RWPE2 (cell line): ENCODE results near the gene NLRX1.

Source experiments
- ATAC-seq: fragments of 200-7000 bp; cut with Tn5 transposase; 3 replicates; pipeline ENCODE4 v1.9.1; 2021; ENCODE audit warnings: low read depth
- DNase-seq: peaks from one replicate; pipeline ENCODE4 v3.0.0-alpha.2; 2020; ENCODE audit warnings: low spot score
- H3K27ac ChIP-seq: fragments of 450-650 bp; 2 replicates; pipeline ENCODE4 v1.5.1; 2017; ENCODE audit warnings: mild to moderate bottlenecking; ENCODE audit not compliant: poor library complexity, severe bottlenecking
- H3K27me3 ChIP-seq: fragments of 250-450 bp; sonication (Bioruptor Pico); 2 replicates; pipeline ENCODE4 v1.5.1; 2021; ENCODE audit warnings: mild to moderate bottlenecking, moderate library complexity; ENCODE audit not compliant: insufficient read depth, poor library complexity, severe bottlenecking
- H3K36me3 ChIP-seq: fragments of 250-450 bp; sonication (Bioruptor Pico); 2 replicates; pipeline ENCODE4 v1.5.1; 2020; ENCODE audit warnings: low read depth, mild to moderate bottlenecking, moderate library complexity
- H3K4me1 ChIP-seq: fragments of 250-450 bp; sonication (Bioruptor Pico); 2 replicates; pipeline ENCODE4 v1.5.1; 2021; ENCODE audit warnings: mild to moderate bottlenecking, moderate library complexity; ENCODE audit not compliant: insufficient read depth, poor library complexity, severe bottlenecking
- H3K4me3 ChIP-seq: fragments of 250-450 bp; sonication (Bioruptor Pico); 2 replicates; pipeline ENCODE4 v1.5.1; 2021; ENCODE audit warnings: mild to moderate bottlenecking, moderate library complexity; ENCODE audit not compliant: severe bottlenecking
- H3K9me3 ChIP-seq: fragments of 250-450 bp; sonication (Bioruptor Pico); 2 replicates; pipeline ENCODE4 v1.5.1; 2021; ENCODE audit warnings: mild to moderate bottlenecking, moderate library complexity; ENCODE audit not compliant: severe bottlenecking
- CTCF ChIP-seq: fragments of 450-650 bp; IDR thresholded peaks from one replicate; pipeline ENCODE4 v1.5.1; 2017; ENCODE audit warnings: mild to moderate bottlenecking, moderate library complexity; ENCODE audit not compliant: poor library complexity, severe bottlenecking

Gene NLRX1

GRCh38 chr11:119229288-119229672 is 60.8 kb downstream of the NLRX1 start:
- Histone ChIP-seq H3K27ac (peak overlapping the region; percentile 19), H3K4me3 (no peak overlapping the region), H3K27me3 (no peaks in the 10 kb centered on the region), H3K9me3 (no peaks in the 10 kb centered on the region), H3K36me3 (peaks cover 23% of the 10 kb centered on the region), H3K4me1 (peaks cover 11% of the 10 kb centered on the region)
- DNase-seq: no peak
- TF ChIP-seq CTCF: no peak
- no peak for ATAC-seq

GRCh38 chr11:119229741-119230140 is 61.2 kb downstream of the NLRX1 start:
- H3K9me3 ChIP-seq: no peaks in the 10 kb centered on the region
- peaks cover 27% of the 10 kb centered on the region for H3K36me3 ChIP-seq
- no peak overlapping the region for H3K4me3 ChIP-seq
- TF ChIP-seq CTCF: no peak
- ATAC-seq: peak; percentile 40; the same call in 2 of the 3 replicates
- H3K27me3 ChIP-seq: no peaks in the 10 kb centered on the region
- H3K4me1 ChIP-seq: peaks cover 11% of the 10 kb centered on the region
- no peak for DNase-seq
- H3K27ac ChIP-seq: peak overlapping the region; percentile 19
